ENCODE results near the gene SLC22A23.
"Not testable (repeated sequence)": the region's sequence is repeated elsewhere in the genome, so short reads cannot be mapped to it uniquely, and the experiment has no call there.

Gene SLC22A23

DNA sequence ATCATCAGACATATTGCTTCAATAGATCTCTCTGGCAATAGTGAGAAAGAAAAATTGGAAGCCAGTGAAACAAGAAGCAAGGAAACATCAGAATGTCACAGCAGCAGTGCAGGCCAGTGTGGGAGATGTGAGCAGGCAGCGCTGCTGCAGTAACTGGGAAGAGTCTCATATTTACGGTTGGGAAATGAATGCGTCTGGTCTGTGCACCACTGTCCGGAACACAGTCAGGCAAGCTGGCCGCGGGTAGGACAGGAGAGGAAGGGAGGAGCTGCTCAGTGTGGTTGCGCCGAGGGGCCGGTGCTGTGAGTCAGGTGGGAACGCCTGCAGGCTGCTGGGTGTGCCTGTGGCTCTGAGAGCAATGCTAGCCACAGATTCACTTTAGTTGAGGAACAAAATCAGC is 204.5 kb downstream of the SLC22A23 start:
- in situ Hi-C loops (cut with MboI; ENCODE audit: low sequenced_read_pairs), result no loop called here

DNA sequence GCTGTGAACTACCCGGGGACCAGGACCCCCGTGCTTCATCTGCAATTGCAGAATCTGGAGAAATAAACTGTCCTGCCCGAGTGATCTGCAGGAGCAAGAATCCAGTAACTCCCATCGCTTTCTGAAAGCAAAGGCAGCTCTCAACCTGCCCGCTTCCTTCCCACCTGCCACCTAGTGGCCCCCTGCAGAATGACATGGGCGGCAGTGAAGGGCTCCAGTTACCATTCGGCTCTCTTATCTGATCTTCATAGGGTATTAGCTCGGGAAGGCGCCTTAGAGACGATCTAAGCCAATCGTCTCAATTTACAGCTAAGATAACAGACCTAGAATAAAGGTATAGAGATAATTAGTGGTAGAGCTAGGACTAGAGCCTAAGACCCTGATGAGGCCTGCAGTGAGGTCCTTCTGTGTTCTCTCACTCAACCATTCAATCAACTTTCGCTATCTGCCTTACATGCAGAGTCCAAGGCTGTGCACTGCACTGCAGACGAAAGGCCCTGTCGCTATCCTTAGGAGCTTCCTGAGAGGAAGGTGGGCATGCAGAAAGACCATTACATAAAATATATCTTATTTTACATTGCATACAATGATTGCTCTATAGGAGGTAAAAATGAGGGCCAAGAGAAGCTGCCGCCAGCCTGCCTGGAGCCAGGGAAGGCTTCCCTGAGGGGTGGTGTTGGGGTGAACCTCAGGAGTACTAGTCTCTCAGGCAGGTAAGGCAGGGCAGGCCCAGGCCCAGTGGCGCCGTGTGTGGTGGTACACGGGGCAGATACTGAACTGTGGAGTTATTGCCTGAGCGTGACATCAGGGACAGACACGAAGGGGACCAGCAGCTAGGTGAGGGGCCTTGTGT is 205.2 kb downstream of the SLC22A23 start:
- in situ Hi-C loops (cut with MboI; ENCODE audit: low sequenced_read_pairs), result no loop called here

DNA sequence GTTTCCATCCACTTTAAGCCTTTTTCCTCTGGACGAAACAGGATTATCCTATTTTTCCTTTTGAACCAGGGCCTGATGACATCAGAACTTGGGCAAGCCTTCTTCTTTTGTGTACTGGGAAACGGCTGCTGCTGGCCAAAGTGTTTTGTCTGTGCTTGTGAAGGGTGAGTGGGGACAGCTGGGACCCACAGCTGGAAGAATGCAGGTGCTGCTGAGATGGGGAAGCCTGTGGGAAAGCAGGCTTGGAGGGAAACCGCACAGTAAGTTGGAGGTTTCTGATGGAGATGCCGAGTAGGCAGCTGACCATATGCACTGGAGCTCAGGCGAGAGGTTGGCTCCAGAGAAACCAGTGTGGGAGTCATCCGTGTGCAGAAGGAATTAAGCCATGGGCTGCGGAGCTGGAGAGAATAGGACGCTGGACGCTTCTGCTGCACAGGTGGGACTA is 206.6 kb downstream of the SLC22A23 start:
- in situ Hi-C loops (cut with MboI; ENCODE audit: low sequenced_read_pairs), result no loop called here

DNA sequence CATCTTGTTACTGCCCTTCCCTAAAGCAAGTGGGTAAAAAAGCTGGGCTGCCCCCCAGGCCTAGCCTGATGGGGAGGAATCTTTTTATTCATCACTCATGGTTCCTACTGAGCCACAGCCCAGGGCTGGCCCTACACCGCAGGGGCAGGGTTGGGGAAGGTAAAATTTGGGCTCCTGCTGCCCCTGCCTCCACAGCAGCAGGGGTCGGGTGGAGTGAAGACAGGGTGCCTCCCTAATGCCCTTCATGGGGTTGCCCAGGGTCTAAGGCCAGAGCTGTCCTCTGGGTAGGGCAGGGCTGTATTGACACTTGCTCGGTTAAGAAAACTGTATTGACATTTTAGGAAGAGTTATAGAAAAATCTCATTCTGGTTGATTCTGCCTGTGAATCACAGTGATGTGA is 207.0 kb downstream of the SLC22A23 start:
- in situ Hi-C loops (cut with MboI; ENCODE audit: low sequenced_read_pairs), result no loop called here

DNA sequence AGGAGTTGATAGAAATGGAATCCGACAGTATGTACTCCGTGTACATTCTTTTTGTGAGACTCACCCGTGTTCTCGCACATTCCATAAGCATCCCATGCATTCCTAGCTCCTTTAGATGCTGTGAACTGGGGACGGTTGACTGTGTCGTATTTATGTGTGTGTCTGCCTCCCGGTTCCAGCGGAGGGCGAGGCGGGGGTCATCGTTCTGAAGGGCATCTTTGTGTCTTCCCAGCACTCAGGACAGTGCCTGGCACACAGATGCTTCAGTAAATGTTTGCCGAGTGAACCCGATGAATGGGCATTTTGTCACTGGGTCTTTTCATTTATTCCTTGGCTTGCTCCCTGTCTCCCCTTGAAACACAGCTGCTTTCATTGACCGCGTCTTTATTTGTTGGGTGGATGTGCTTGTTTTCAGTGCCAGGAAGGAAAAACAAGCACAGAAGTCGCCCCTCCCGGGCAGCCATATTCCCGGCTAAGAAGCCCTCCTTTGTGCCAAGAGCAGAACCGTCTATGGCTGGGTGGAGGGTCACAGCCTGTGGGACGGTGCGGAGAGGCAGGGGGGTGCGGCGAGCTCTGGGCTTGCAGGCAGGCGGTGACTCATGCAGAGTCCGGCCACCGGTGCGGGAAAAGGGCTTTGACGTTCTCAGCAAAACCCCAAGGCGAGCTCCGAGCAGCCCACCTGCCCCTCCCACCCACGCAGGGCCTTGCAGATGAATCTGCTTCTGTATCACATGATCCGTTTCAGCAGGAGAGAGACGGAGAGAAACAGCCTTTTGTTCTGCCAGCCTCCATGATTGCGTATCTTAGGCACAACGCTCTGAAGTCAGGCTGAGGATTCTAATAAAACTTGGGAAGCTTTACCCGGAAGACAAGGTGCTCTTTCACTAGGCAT is 209.3 kb downstream of the SLC22A23 start:
- in situ Hi-C loops (cut with MboI; ENCODE audit: low sequenced_read_pairs), result no loop called here

DNA sequence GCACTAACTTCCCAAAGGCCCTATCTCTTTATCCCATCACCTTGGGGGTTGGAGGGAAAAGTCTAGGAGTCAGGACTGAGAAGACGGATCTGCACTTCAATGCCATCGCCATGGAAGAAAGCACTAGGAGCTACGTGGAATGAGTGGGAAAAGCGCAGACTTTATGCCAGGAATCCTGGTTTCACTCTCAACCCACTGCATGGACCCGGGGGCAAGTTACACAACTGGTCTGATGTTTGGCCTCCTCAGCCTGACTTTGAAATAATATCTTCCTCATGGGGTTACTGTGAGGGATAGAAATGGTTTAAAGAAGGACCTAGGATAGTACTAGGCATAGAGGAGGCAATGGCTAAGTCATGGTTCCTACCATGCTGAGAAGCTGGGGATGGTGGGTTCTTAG is 211.6 kb downstream of the SLC22A23 start:
- in situ Hi-C loops (cut with MboI; ENCODE audit: low sequenced_read_pairs), result no loop called here

DNA sequence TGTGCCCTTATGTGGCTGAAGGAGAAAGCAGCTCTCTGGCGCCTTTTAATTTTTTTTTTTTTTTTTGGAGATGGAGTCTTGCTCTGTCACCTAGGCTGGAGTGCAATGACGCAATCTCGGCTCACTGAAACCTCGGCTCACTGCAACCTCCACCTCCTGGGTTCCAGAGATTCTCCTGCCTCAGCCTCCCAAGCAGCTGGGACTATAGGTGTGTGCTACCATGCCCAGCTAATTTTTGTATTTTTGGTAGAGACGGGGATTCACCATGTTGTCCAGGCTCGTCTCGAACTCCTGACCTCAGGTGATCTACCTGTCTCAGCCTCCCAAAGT is 212.1 kb downstream of the SLC22A23 start:
- in situ Hi-C loops (cut with MboI; ENCODE audit: low sequenced_read_pairs), result not testable (repeated sequence)

DNA sequence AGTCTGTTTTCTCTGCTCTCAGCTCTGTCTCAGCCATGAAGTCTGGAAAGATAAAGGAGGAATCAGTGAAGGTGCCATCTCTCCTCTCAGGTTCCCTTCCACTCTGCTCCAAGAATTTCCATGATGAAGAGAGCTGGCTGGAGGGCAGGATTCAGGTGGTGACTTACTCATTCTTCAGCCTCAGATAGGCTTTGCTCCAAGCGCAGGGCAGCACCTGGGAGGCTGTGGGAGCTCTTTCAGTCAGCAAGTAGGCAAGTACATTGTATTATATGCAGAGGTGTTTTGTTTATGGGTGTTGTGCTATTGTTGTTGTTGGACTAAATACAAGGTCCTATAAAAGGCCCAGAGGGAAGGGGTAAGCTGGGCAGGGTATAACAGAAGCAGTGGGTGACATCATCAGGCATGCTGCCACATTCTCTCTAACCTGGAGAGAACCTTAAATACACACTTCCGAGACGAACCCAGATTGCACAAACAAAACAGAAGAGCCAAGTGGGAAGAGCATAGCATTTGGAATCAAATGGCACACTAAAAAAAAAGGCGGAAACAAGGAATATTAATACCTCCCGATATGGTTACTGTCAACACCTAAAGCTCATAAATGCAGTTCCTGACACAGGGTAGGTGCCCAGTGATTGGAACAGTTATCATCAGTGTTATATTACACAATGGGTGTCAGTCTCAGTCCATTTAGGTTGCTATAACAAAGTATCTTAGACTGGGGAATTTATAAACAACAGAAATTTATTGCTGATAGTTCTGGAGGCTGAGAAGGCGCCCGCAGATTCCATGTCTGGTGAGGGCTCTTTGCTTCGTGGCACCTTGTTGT is 212.6 kb downstream of the SLC22A23 start:
- in situ Hi-C loops (cut with MboI; ENCODE audit: low sequenced_read_pairs), result no loop called here

DNA sequence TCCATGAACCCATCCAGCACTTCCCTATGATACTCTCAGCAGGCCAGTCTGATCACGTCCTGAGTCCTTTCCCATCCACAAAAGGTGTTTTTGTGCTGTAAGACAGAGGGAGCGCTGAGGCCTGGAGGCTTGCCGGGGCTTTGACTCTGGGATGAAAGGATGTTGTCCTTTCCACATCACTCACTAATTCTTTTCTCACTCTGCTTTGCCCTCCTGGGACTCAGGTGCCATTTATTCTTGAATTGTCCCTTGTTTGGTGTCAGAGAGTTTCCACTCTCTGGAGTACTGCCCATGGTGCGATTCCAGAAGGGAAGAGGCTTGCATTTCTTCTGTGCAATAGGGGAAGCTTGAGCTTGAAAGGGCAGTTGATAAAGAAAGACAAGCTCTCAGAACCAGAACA is 214.1 kb downstream of the SLC22A23 start:
- in situ Hi-C loops (cut with MboI; ENCODE audit: low sequenced_read_pairs), result no loop called here

DNA sequence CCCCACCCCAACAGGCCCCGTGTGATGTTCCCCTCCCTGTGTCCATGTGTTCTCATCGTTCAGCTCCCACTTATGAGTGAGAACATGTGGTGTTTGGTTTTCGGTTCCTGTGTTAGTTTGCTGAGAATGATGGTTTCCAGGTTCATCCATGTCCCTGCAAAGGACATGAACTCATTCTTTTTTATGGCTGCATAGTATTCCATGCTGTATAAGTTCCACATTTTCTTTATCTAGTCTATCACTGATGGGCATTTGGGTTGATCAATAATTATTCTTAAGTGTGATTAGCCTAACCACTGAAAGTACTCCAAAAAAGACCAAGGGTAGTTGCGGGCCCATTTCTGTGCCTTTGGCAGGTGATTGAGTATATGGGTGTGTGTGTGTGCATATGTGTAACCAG is 215.1 kb downstream of the SLC22A23 start:
- in situ Hi-C loops (cut with MboI; ENCODE audit: low sequenced_read_pairs), result not testable (repeated sequence)

DNA sequence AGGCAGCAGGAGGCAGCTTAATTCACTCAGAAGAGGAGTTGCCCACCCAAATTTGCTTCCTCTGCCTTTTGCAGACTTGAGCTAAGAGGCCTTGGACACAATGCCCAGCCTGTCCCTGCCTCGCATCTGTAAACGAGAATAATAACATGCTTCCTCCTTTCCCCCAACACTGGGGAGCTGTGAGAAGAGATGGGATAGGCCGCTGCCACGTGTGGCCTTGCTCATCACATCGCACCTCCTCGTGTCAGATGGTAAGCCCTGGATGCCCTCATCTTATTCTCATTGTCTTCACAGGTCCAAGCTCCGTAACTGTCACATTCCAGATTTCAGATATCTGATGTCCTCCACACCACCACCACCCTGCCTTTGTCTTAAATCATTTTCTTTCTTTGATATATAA is 216.3 kb downstream of the SLC22A23 start:
- in situ Hi-C loops (cut with MboI; ENCODE audit: low sequenced_read_pairs), result no loop called here

DNA sequence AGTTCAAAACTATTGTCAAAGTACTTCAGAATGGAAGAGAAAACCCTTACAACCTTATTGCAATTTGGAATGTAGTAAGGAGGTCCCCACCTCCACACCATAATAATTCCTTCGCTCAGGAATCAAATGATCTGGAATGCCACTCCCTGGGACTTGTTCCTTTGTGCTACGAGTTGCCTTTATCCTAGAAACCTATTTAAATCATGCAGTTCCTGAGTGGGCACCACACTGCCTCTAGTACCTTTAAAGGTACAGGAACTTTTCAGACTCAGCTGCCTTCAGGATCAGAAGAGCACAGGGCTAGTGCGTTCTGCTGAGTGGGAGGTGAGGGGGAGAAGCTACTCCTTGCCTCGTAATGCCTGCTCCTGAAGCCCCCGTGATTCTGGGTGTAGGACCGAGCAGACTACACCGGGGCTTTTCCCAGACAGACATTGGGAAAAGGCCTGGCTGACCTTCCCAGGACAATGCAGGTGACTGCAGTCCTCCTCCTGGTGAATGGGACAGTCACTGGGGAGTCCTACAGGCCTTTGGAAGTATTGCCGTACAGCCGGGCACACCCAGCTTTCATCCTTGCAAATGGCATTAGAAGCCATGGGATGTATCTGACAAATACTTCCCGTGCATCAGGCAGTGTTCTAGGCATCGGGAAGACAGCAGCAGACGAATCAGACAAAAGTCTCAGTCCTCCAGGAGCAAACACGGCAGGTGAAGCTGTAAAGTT is 217.6 kb downstream of the SLC22A23 start:
- in situ Hi-C loops (cut with MboI; ENCODE audit: low sequenced_read_pairs), result no loop called here

DNA sequence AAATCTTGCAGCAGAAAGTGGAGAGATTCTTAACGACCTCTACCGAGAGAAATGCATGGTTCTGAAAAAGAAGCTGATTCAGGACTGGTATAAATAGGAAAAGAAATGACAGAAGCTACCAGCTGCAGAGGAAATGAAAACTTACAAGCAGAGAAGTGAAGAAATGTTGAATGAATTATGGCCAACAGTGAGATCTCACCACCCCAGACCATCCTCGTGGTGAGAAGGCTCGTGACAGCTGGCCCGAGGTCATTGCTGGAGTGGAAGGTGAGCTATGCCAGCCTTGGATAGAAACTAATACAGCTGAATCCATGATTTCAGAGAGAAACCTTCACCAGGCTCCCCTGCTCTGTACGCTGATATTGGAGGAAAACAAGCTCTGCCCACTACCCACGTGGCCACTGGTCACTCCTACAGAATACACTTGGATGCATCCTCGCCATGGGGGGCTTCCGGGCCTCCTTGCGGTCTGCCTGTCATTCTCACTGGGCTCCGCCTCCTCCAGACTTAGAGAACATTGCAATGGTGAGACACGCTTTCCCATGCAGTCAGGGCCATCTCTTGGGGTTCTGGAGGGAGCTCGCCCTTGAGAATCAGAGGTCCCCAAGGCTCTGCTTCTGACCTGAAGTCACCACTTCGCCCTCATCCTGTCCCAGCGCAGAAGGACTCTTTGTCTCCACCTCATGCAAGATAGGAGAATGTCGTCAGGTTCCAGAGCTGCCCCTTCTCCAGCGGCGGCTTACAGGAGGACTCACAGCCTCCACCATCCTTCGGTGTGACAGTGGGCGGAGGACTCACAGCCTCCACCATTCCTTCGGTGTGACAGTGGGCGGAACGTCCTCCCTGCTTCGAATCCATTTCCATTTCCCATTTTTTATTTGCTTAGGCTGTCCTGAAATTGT is 218.8 kb downstream of the SLC22A23 start:
- in situ Hi-C loops (cut with MboI; ENCODE audit: low sequenced_read_pairs), result no loop called here

DNA sequence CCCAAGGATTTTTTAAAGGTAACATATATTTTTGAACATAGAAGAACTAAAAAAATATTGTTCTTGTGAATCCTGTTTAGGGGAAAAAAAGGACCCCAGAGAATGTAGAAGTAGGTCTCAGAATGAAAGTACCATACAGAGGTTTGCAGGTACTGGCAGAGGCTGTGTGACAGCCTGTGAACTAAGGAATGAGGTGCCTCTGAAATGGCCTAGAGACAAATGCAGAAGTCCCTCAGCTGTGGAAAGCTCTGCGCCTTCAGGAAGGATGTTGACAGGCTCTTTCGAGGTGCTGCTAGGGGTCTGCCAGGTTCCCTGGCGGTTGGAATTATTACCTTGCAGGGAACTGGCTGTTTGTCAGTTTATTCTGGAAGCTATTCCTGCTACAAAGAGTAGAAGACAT is 220.8 kb downstream of the SLC22A23 start:
- in situ Hi-C loops (cut with MboI; ENCODE audit: low sequenced_read_pairs), result no loop called here

DNA sequence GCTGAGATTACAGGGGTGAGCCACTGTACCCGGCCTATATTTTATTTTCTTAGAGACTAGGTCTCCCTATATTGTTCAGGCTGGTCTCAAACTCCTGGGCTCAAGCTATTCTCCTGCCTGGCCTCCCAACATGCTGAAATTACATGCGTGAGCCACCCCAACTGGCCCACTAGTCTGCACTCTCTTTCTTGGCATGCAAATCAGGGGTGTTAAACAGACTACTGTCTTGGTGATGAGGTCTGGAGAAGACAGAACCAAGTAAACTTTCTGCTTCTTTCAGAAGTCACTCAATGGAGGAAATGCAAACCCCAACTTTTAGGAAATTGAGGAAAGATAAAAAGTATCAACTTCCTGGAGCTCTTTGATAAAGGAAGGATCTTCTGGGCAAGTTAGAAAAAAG is 221.4 kb downstream of the SLC22A23 start:
- in situ Hi-C loops (cut with MboI; ENCODE audit: low sequenced_read_pairs), result no loop called here

DNA sequence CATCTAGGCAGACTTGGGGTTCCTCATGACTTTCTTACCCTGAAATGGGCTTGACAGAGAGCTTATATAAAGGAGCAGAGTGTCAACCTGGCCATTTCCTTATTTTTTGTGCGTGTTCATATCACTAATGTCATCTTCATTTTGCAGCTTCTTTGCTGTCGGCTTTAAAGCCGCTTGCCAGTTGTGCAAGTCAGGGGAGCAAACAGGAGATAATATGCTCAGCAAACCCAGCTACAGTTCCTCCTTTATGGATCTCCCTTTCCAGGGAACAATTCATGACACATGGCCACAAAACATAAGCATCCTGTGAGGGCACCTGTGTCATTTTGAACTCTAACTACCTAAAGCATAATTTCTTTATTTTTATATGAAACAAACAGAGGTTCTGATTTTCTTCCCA is 222.9 kb downstream of the SLC22A23 start:
- in situ Hi-C loops (cut with MboI; ENCODE audit: low sequenced_read_pairs), result no loop called here

DNA sequence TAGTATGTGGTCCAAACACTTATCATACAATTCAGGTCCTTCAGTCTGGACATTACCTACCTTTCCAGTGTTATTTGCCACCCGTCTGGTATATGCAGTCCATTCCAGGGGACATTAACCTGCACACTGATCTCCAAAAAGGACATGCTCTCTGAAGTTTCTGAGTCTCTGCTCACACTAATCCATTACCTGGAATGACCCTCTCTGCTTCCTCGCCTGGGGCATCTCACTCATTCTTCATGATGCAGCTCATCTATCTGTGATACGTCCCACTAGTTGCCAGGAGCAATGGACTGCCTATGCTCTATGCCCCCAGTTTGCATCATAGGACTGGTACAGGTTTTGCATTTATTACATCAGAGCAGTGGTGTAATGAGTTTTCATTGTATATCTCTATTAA is 223.5 kb downstream of the SLC22A23 start:
- in situ Hi-C loops (cut with MboI; ENCODE audit: low sequenced_read_pairs), result no loop called here

DNA sequence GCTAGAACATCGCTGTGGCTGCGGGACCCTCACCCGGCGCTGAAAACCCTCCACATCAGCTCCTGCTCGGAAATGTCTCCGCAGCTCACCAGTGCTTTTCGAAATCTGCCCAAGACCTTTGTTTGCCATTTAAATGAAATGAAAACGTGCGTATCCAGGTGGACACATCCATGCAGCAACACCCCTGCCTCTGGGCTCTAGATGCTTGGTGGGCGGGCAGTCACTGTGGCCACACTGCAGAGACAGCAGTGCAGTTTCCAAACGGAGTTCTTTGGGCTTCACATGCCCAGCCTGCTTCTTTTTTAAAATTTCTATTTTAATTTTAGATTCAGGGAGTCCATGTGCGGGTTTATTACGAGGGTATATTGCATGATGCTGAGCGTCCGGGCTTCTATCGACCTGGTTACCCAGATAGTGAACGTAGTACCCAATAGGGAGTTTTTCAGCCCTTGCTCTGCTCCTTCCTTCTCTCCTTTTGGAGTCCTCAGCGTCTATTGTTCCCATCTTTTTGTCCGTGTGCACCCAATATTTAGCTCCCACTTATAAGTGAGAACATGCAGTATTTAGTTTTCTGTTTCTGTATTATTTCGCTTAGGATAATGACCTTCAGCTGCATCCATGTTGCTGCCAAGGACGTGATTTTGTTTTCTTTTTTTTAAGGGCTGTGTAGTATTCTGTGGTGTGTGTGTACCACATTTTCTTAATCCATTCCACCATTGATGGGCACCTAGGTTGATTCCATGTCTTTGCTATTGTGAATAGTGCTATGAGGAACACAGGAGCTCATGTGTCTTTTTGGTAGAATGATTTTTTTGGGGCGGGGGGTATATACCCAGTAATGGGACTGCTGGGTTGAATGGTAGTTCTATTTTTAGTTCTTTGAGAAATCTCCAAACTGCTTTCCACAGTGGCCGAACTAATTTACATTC is 224.6 kb downstream of the SLC22A23 start:
- in situ Hi-C loops (cut with MboI; ENCODE audit: low sequenced_read_pairs), result no loop called here
